ENCODE results near the gene LEPROT.

LEPROT gene

GRCh38 chr1:65412256-65412983 is 8.0 kb upstream of the LEPROT start:
- no peak for DNase-seq (ENCODE audit: low read depth)

GRCh38 chr1:65412984-65413375 is 7.5 kb upstream of the LEPROT start:
- no peak for DNase-seq (ENCODE audit: low read depth)

DNA sequence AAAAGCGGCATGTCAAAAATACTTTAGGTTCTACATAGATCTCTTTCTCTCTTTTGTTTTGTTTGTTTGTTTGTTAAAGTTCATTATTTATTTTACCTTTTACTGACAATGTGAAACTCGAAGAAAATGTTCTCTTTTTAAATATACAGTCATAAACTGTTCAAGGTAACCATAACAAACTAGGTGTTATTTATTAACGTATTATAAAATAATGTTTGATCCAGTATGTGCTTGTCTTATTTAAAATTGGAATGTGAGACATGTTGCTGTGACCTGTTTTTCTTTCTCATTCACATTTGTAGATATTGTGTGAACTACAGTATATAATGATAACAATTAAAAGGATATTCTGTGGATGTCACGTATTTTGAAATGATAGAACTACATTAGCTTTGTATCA is 5.9 kb upstream of the LEPROT start:
- no peak for DNase-seq (ENCODE audit: low read depth)

DNA sequence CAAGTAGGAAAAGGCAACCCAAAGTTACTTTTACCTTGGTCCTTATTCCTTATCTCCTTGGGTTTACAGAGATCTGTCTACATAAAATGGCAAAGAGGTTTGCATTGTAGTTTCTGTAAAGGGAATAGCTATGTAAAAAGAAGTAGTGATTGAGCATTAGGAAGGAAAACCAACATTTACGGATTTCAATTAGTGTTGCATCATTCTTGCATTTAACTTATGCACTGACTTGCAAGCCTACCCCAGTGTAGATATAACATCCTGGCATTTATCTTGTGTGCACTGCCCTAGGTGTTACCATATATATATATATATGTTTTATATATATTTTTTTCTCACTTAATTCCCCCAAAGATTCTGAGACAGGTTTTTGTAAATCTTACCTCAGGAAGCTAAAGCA is 3.7 kb upstream of the LEPROT start:
- DNase-seq (ENCODE audit: low read depth): no peak

GRCh38 chr1:65417729-65418128 is 2.7 kb upstream of the LEPROT start:
- no peak for DNase-seq (ENCODE audit: low read depth)

GRCh38 chr1:65418522-65419185 is 1.8 kb upstream of the LEPROT start:
- no peak for DNase-seq (ENCODE audit: low read depth)

- peak; percentile 96 for DNase-seq (ENCODE audit: low read depth)
Observed at GRCh38 chr1:65419681-65420589, 533 bp upstream of the LEPROT start.

DNA sequence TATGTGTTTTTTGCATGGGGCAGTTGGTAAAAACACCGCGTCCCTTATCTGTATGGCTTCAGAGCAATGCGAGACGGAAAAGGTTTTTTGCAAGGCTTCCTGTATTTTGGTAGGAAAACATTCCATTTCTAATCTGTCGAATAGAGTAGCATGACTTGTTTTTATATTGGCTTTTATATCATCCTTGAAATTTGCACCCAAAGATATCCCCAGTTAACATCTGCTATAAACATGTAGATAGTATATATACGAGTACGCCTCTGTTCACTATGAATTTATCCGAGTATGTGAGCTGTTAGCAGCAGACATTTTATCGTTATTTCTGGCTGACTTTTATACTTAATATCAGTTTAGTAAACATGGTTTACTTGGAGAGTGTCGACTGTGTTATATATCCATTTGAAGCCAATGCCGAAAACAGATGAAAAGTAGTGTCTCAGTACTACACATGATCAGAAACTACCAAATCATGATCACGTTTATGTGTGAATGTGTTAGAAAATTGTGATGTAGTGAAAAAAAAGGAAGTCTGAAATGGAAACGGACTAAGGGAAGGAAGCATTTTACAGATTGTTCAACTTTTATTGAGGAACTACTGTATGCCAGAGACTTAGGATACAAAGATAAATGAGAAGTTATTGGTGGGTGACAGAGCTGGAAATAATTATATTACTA is 1.0 kb downstream of the LEPROT start:
- no peak for DNase-seq (ENCODE audit: low read depth)

GRCh38 chr1:65422241-65423203 is 2.1 kb downstream of the LEPROT start:
- DNase-seq (ENCODE audit: low read depth): no peak

DNA sequence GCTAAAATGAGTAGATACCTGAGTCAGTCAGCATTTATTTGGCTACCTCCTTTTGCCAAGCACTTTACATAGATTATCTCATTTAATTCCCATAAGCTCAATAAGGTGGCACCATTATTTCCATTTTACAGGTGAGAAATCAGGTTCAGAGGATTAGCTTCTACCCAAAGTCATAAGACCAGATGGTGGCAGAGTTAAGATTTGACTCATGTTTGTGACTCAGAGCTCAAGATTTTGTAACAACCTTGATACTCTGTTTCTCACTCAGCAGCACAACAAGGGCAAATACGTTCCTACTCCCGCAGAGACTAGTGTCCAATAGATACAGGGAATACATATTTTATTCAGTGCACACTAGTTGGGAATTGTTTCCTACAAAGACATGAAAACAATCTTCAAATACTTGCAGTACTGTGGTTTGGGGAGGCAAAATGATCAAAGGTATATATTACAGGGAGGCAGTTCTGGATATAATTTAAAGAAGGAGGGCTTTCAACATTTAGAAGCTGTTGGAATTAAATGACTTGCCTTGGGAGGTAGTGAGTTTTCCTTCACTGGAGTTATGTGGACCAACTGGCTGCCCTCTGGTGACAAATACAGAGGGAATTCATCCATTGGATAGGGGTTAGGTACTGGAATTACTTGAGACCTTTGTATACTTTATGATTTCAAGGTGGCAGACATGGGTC is 3.6 kb downstream of the LEPROT start:
- DNase-seq (ENCODE audit: low read depth): no peak

GRCh38 chr1:65424573-65424889 is 4.1 kb downstream of the LEPROT start:
- DNase-seq (ENCODE audit: low read depth): no peak

- no peak for DNase-seq (ENCODE audit: low read depth)
Observed at GRCh38 chr1:65425006-65425405, 4.5 kb downstream of the LEPROT start.

- DNase-seq (ENCODE audit: low read depth): no peak
Observed at GRCh38 chr1:65425697-65426096, 5.2 kb downstream of the LEPROT start.

- DNase-seq (ENCODE audit: low read depth): no peak
Observed at GRCh38 chr1:65429078-65429477, 8.6 kb downstream of the LEPROT start.

GRCh38 chr1:65429806-65430205 is 9.3 kb downstream of the LEPROT start:
- DNase-seq (ENCODE audit: low read depth): no peak

DNA sequence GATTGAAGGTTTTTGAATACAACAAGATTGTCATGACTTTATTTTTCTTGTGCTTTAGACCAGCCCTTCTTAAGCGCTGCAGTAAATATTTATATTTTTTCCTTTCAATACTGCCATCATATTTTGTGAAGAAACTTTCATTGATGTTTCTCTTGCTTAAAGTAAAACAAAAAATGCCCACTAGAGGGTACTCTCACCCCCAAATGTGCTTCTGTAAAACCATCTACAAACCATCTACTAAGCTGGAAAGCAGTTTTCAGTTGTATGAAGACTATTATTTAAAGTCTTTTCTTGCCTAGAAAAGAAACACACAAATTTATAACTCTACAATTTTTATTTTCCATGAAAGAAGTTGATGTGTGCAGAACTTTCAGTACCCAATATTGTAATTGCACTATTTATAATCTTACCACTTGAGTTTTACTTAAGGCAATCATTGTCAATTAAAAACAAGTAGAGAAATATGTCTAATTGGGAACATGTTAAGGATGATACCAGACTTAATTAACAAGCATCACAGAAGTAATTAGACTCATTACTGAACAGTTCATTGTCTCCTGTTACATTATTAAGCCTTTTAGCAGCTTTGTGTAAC is 10.7 kb downstream of the LEPROT start:
- no peak for DNase-seq (ENCODE audit: low read depth)

- DNase-seq (ENCODE audit: low read depth): no peak
Observed at GRCh38 chr1:65432918-65433317, 12.4 kb downstream of the LEPROT start.

GRCh38 chr1:65434255-65434654 is 13.8 kb downstream of the LEPROT start:
- no peak for DNase-seq (ENCODE audit: low read depth)

- no peak for DNase-seq (ENCODE audit: low read depth)
Observed at GRCh38 chr1:65434760-65435159, 14.3 kb downstream of the LEPROT start.

- DNase-seq (ENCODE audit: low read depth): no peak
Observed at GRCh38 chr1:65435987-65436386, 15.5 kb downstream of the LEPROT start.
